IMR-90 (cell line): ENCODE results near the gene BOLL. TPM values are rescaled to one million over a fixed set of nuclear protein-coding genes. Genes with fewer than 3 reads are reported as not detected.

Experiments used
- ATAC-seq: fragments of 200-7000 bp; cut with Tn5 transposase; 2 replicates; pipeline ENCODE4 v1.9.1; 2020; ENCODE audit warnings: low read depth, mild to moderate bottlenecking, moderate library complexity
- BruUV-seq: library from RNA; stranded (reverse); fragments of 400-500 nt; replicated peaks from 2 replicates; lab custom pipeline; 2021; lab: Mats Ljungman, UMichigan
- CTCF ChIA-PET: fragments of 300-600 bp; formaldehyde crosslinking; extraction: SDS; loops from one replicate; lab custom pipeline; 2021; ENCODE audit warnings: antibody characterized with exemption; lab: Yijun Ruan, JAX
- POLR2A ChIA-PET: fragments of 300-600 bp; sonication (Branson Sonifier 250); formaldehyde crosslinking; loops from one replicate; lab custom pipeline; 2022; ENCODE audit warnings: antibody characterized with exemption; ENCODE audit not compliant: unreplicated experiment; lab: Charles Lee
- DNase-seq: peaks from one replicate; pipeline ENCODE4 v3.0.0; 2013
- H2AFZ ChIP-seq: replicated peaks from 2 replicates; pipeline ENCODE3; 2013; ENCODE audit warnings: low read length, mild to moderate bottlenecking; ENCODE audit not compliant: poor library complexity
- H2AK5ac ChIP-seq: 2 replicates; pipeline ENCODE4 v1.6.1; 2013; ENCODE audit warnings: low read depth, low read length, inconsistent platforms
- H2AK9ac ChIP-seq: replicated peaks from 2 replicates; pipeline ENCODE3; 2013; ENCODE audit warnings: mild to moderate bottlenecking, low read depth, low read length, moderate library complexity; ENCODE audit not compliant: poor library complexity
- H2BK120ac ChIP-seq: 2 replicates; pipeline ENCODE4 v1.6.1; 2013; ENCODE audit warnings: low read depth, low read length, inconsistent platforms
- H2BK15ac ChIP-seq: 3 replicates; pipeline ENCODE4 v1.6.1; 2013; ENCODE audit warnings: low read depth, low read length, inconsistent platforms
- H2BK20ac ChIP-seq: 2 replicates; pipeline ENCODE4 v1.6.1; 2013; ENCODE audit warnings: low read depth, mild to moderate bottlenecking, inconsistent platforms, low read length, moderate library complexity
- H2BK5ac ChIP-seq: 2 replicates; pipeline ENCODE4 v1.6.1; 2013; ENCODE audit warnings: mild to moderate bottlenecking, low read depth, low read length, inconsistent platforms; ENCODE audit not compliant: poor library complexity, severe bottlenecking
- H3K14ac ChIP-seq: replicated peaks from 2 replicates; pipeline ENCODE4 v1.6.1; 2013; ENCODE audit warnings: low read depth, low read length, inconsistent platforms
- H3K18ac ChIP-seq: 2 replicates; pipeline ENCODE4 v1.6.1; 2013; ENCODE audit warnings: low read depth, low read length, control low read depth
- H3K23ac ChIP-seq: 2 replicates; pipeline ENCODE4 v1.6.1; 2013; ENCODE audit warnings: low read depth, low read length, inconsistent platforms
- H3K27ac ChIP-seq: 2 replicates; pipeline ENCODE4 v1.5.1; 2013; ENCODE audit warnings: mild to moderate bottlenecking, control low read depth, low read length; ENCODE audit not compliant: insufficient read depth
- H3K27me3 ChIP-seq: 2 replicates; pipeline ENCODE4 v1.6.1; 2013; ENCODE audit warnings: low read length; ENCODE audit not compliant: control insufficient read depth, insufficient read depth
- H3K36me3 ChIP-seq: 2 replicates; pipeline ENCODE4 v1.6.1; 2013; ENCODE audit warnings: low read length, mixed read lengths; ENCODE audit not compliant: control insufficient read depth, insufficient read depth
- H3K4ac ChIP-seq: 2 replicates; pipeline ENCODE4 v1.6.1; 2013; ENCODE audit warnings: low read depth, low read length, inconsistent platforms
- H3K4me1 ChIP-seq: 2 replicates; pipeline ENCODE4 v1.6.1; 2013; ENCODE audit warnings: low read length, mixed read lengths; ENCODE audit not compliant: control insufficient read depth, insufficient read depth
- H3K4me2 ChIP-seq: 2 replicates; pipeline ENCODE4 v1.6.1; 2013; ENCODE audit warnings: low read depth, mild to moderate bottlenecking, control low read depth, low read length, moderate library complexity
- H3K4me3 ChIP-seq: 2 replicates; pipeline ENCODE4 v1.5.1; 2013; ENCODE audit warnings: low read depth, mild to moderate bottlenecking, control low read depth, low read length, moderate library complexity; ENCODE audit not compliant: insufficient read depth
- H3K56ac ChIP-seq: 2 replicates; pipeline ENCODE4 v1.6.1; 2013; ENCODE audit warnings: low read length, inconsistent platforms; ENCODE audit not compliant: insufficient read depth; ENCODE audit errors: extremely low read depth
- H3K79me1 ChIP-seq, 2 experiments: 2 replicates each; pipeline ENCODE4 v1.6.1; 2013; ENCODE audit warnings: low read length in 2 of 2, inconsistent platforms in 1 of 2, low read depth in 1 of 2
- H3K9ac ChIP-seq: 2 replicates; pipeline ENCODE4 v1.6.1; 2013; ENCODE audit warnings: low read depth, low read length, control low read depth
- H3K9me1 ChIP-seq: 2 replicates; pipeline ENCODE4 v1.6.1; 2013; ENCODE audit warnings: low read length, inconsistent platforms; ENCODE audit not compliant: insufficient read depth
- H3K9me3 ChIP-seq: 2 replicates; pipeline ENCODE4 v1.6.1; 2013; ENCODE audit warnings: low read length; ENCODE audit not compliant: control insufficient read depth, insufficient read depth
- H4K20me1 ChIP-seq: 2 replicates; pipeline ENCODE4 v1.6.1; 2013; ENCODE audit warnings: low read length, inconsistent platforms; ENCODE audit not compliant: insufficient read depth
- H4K5ac ChIP-seq: 2 replicates; pipeline ENCODE4 v1.6.1; 2013; ENCODE audit warnings: mild to moderate bottlenecking, low read depth, low read length, control low read depth
- H4K8ac ChIP-seq, 2 experiments: 2 replicates each; pipeline ENCODE4 v1.6.1; 2013; ENCODE audit warnings: low read depth in 2 of 2, low read length in 2 of 2, control low read depth in 1 of 2, inconsistent platforms in 1 of 2
- H4K91ac ChIP-seq: 2 replicates; pipeline ENCODE4 v1.6.1; 2013; ENCODE audit warnings: low read depth, low read length, inconsistent platforms; ENCODE audit not compliant: insufficient read depth
- FOS ChIP-seq: fragments of 150-350 bp; IDR thresholded peaks from 2 replicates; pipeline ENCODE4 v1.6.1; 2016; ENCODE audit warnings: low read depth, low read length
- MAFK ChIP-seq: IDR thresholded peaks from 2 replicates; pipeline ENCODE4 v1.6.1; 2012; ENCODE audit warnings: low read depth, low read length, improper control_type of control experiment
- NFE2L2 ChIP-seq: fragments of 150-350 bp; IDR thresholded peaks from 2 replicates; pipeline ENCODE4 v1.6.1; 2016; ENCODE audit warnings: low read depth, mild to moderate bottlenecking, low read length
- RCOR1 ChIP-seq: IDR thresholded peaks from 2 replicates; pipeline ENCODE4 v1.6.1; 2012; ENCODE audit warnings: mild to moderate bottlenecking, low read length, improper control_type of control experiment; ENCODE audit not compliant: insufficient replicate concordance
- WGBS, 2 experiments: methylation state at CpG; one replicate each; pipeline versions ENCODE4 v1.1.5 to v1.1.7; 2013; ENCODE audit warnings: missing lambda C conversion rate in 2 of 2; ENCODE audit not compliant: insufficient read length in 1 of 2; ENCODE audit errors: extremely low coverage in 2 of 2; 5-methylcytosine and 5-hydroxymethylcytosine counted together
- dilution Hi-C: fragments of 300-500 bp; cut with HindIII; formaldehyde crosslinking; loops from one replicate; pipeline ENCODE4 v1.14.3; 2018; ENCODE audit warnings: low sequenced_read_pairs; ENCODE audit not compliant: unreplicated experiment
- in situ Hi-C: fragments of 300-500 bp; cut with MboI; formaldehyde crosslinking; loops from 3 replicates; pipeline ENCODE4 v1.14.3; 2019; ENCODE audit warnings: low sequenced_read_pairs, inconsistent platforms, mixed read lengths
- intact Hi-C: fragments of 100-400 bp; cut with micrococcal nuclease; formaldehyde crosslinking; loops from 2 replicates; pipeline ENCODE4 v1.10.0; 2022
- polyA plus RNA-seq, 3 experiments: library from polyadenylated mRNA; depleted of rRNA; stranded (reverse); fragments of >200 nt; gene quantifications; 2 replicates each; pipeline ENCODE4 v1.2.3, GENCODE V29; 2012; ENCODE audit warnings: low replicate concordance in 1 of 3
- total RNA-seq: library from RNA; depleted of rRNA; stranded (reverse); fragments of >200 nt; gene quantifications from 2 replicates; pipeline ENCODE4 v1.2.3, GENCODE V29; 2012
- TF ChIP-seq, protein P1 (sequence below): fragments of 150-350 bp; IDR thresholded peaks from 2 replicates; pipeline ENCODE4 v1.6.1; 2016; ENCODE audit warnings: low read depth, mild to moderate bottlenecking, low read length, moderate library complexity, borderline replicate concordance
- TF ChIP-seq, protein P2 (sequence below): conservative IDR thresholded peaks from 2 replicates; pipeline ENCODE4 v1.5.1; 2012; ENCODE audit warnings: mild to moderate bottlenecking, low read depth, low read length, improper control_type of control experiment

Gene BOLL
- total and polyA plus RNA-seq, 2 of the 4 experiments (the other 2 are of a cell fraction): not detected

DNA sequence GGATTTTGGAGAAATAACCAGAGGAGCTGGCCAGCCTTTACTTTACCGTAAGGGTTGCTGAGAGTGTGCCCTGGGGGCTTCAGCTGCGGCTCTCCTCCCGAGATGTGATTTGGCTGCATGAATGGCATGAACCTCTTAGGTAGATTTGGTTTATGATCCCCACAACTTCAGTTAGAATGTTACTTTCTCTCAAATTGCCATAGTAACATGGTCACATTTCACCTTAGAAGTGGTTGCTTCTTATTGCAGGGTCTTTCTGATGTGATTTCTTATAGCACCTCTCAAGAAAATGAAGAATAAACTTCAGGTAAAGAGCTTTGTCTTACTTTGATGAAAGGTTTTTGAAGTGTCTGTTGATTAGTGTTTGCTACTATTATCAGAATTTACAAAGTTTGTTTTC, 24.9 kb upstream of the BOLL start:
- H4K5ac ChIP-seq: no peak overlapping the region
- H4K20me1 ChIP-seq: no peaks in the 10 kb centered on the region
- POLR2A ChIA-PET: no interaction called here
- peaks cover 18% of the 10 kb centered on the region for H3K27me3 ChIP-seq
- H3K4ac ChIP-seq: no peak overlapping the region
- no peak overlapping the region for H2AK9ac ChIP-seq
- no peak overlapping the region for H2AK5ac ChIP-seq
- no CpG with 5 or more reads among the region's 3 CpGs for WGBS, 2 experiments
- no peak overlapping the region for H3K23ac ChIP-seq
- no peak overlapping the region for H4K91ac ChIP-seq
- CTCF ChIA-PET: no interaction called here
- H3K56ac ChIP-seq: no peak overlapping the region
- H3K4me2 ChIP-seq: no peak overlapping the region
- H2BK20ac ChIP-seq: no peak overlapping the region
- TF ChIP-seq, protein P1, sequence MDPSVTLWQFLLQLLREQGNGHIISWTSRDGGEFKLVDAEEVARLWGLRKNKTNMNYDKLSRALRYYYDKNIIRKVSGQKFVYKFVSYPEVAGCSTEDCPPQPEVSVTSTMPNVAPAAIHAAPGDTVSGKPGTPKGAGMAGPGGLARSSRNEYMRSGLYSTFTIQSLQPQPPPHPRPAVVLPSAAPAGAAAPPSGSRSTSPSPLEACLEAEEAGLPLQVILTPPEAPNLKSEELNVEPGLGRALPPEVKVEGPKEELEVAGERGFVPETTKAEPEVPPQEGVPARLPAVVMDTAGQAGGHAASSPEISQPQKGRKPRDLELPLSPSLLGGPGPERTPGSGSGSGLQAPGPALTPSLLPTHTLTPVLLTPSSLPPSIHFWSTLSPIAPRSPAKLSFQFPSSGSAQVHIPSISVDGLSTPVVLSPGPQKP: no peak
- TF ChIP-seq FOS (no peak), MAFK (no peak), RCOR1 (no peak), NFE2L2 (no peak)
- TF ChIP-seq, protein P2, sequence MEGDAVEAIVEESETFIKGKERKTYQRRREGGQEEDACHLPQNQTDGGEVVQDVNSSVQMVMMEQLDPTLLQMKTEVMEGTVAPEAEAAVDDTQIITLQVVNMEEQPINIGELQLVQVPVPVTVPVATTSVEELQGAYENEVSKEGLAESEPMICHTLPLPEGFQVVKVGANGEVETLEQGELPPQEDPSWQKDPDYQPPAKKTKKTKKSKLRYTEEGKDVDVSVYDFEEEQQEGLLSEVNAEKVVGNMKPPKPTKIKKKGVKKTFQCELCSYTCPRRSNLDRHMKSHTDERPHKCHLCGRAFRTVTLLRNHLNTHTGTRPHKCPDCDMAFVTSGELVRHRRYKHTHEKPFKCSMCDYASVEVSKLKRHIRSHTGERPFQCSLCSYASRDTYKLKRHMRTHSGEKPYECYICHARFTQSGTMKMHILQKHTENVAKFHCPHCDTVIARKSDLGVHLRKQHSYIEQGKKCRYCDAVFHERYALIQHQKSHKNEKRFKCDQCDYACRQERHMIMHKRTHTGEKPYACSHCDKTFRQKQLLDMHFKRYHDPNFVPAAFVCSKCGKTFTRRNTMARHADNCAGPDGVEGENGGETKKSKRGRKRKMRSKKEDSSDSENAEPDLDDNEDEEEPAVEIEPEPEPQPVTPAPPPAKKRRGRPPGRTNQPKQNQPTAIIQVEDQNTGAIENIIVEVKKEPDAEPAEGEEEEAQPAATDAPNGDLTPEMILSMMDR: no peak
- no peak overlapping the region for H2BK15ac ChIP-seq
- H3K4me1 ChIP-seq: no peaks in the 10 kb centered on the region
- no TSS peak for BruUV-seq
- no peak overlapping the region for H3K14ac ChIP-seq
- no peak overlapping the region for H3K4me3 ChIP-seq
- no peak overlapping the region for H2BK120ac ChIP-seq
- no peaks in the 10 kb centered on the region for H3K36me3 ChIP-seq
- no peak overlapping the region for H2BK5ac ChIP-seq
- no peak overlapping the region for H4K8ac ChIP-seq
- ATAC-seq: no peak
- peaks cover 4% of the 10 kb centered on the region; the same call in 1 of the 2 replicates for H3K9me1 ChIP-seq
- no peak overlapping the region for H2AFZ ChIP-seq
- DNase-seq: no peak
- H3K9me3 ChIP-seq: no peaks in the 10 kb centered on the region
- H3K27ac ChIP-seq: no peak overlapping the region
- H3K18ac ChIP-seq: no peak overlapping the region
- H3K9ac ChIP-seq: no peak overlapping the region
- dilution Hi-C loops (no loop called here), in situ Hi-C loops (no loop called here), intact Hi-C loops (loop anchor here (5.0 kb wide), 1 partner anchor 1228 kb away; no protein-coding TSS in a partner anchor)
- no peaks in the 10 kb centered on the region for H3K79me1 ChIP-seq
